GM18511 (cell line): ENCODE data around the gene BOK.
A peak's percentile ranks its signal among the peaks of the same experiment; 100 is the strongest.
"Not testable (repeated sequence)": the region's sequence is repeated elsewhere in the genome, so short reads cannot be mapped to it uniquely, and the experiment has no call there.

Experiments used
- ATAC-seq: cut with Tn5 transposase; IDR thresholded peaks from one replicate; pipeline ENCODE4 v1.9.1; 2021; ENCODE audit warnings: mild to moderate bottlenecking, moderate library complexity; ENCODE audit not compliant: unreplicated experiment

BOK gene

GRCh38 chr2:241558532-241559322, at the start of gene BOK:
TSS of gene BOK (plus strand) at chr2:241558745. CDS start at chr2:241559484, 739 bp downstream.
- no peak for ATAC-seq

GRCh38 chr2:241509155-241509784, 49.3 kb upstream of the BOK start:
- ATAC-seq = no peak

- ATAC-seq = no peak
These were observed 47.3 kb upstream of the BOK start for GRCh38 chr2:241511091-241511741.

GRCh38 chr2:241514553-241514952, 44.0 kb upstream of the BOK start:
- no peak for ATAC-seq

GRCh38 chr2:241514986-241515737, 43.4 kb upstream of the BOK start:
- peak; percentile 72 for ATAC-seq

GRCh38 chr2:241516520-241516965, 42.0 kb upstream of the BOK start:
- no peak for ATAC-seq

- no peak for ATAC-seq
These were observed 41.2 kb upstream of the BOK start for GRCh38 chr2:241517297-241517696.

- ATAC-seq = no peak
These were observed 38.9 kb upstream of the BOK start for GRCh38 chr2:241519669-241520068.

- ATAC-seq = no peak
These were observed 36.1 kb upstream of the BOK start for GRCh38 chr2:241522477-241522876.

- not testable (repeated sequence) for ATAC-seq
These were observed 32.4 kb upstream of the BOK start for GRCh38 chr2:241525818-241526780.

GRCh38 chr2:241530571-241530970, 28.0 kb upstream of the BOK start:
- ATAC-seq = no peak

GRCh38 chr2:241531161-241531722, 27.3 kb upstream of the BOK start:
- ATAC-seq = no peak

- no peak for ATAC-seq
These were observed 26.4 kb upstream of the BOK start for GRCh38 chr2:241532168-241532567.

GRCh38 chr2:241532733-241533601, 25.6 kb upstream of the BOK start:
- ATAC-seq = no peak

- no peak for ATAC-seq
These were observed 24.3 kb upstream of the BOK start for GRCh38 chr2:241534293-241534692.

GRCh38 chr2:241534701-241535375, 23.7 kb upstream of the BOK start:
- no peak for ATAC-seq

GRCh38 chr2:241535871-241536655, 22.5 kb upstream of the BOK start:
- no peak for ATAC-seq
